SU-DHL-6 (cell line): ENCODE measurements around the gene EN1.

Experiments used
- H2AFZ ChIP-seq: fragments of 200-600 bp; sonication (generic); 2 replicates; pipeline ENCODE4 v1.6.1; 2014; ENCODE audit warnings: low read depth, mild to moderate bottlenecking, moderate library complexity, mixed read lengths, antibody characterized with exemption, low read length; ENCODE audit not compliant: severe bottlenecking
- H3F3A ChIP-seq: fragments of 200-600 bp; shearing (Covaris generic); 2 replicates; pipeline ENCODE4 v1.6.0; 2016; ENCODE audit warnings: antibody characterized with exemption, mild to moderate bottlenecking; ENCODE audit not compliant: insufficient read depth
- H3K27ac ChIP-seq: fragments of 200-600 bp; sonication (generic); 2 replicates; pipeline ENCODE4 v1.5.1; 2016; ENCODE audit warnings: low read depth, mild to moderate bottlenecking, low read length, moderate library complexity, mixed read lengths
- H3K27me3 ChIP-seq: fragments of 200-600 bp; sonication (generic), shearing (Covaris generic); 2 replicates; pipeline ENCODE4 v1.6.0; 2014; ENCODE audit warnings: mild to moderate bottlenecking, low read length
- H3K36me3 ChIP-seq: fragments of 200-600 bp; sonication (generic); 2 replicates; pipeline ENCODE4 v1.6.1; 2014; ENCODE audit warnings: mild to moderate bottlenecking, low read length, mixed read lengths
- H3K4me2 ChIP-seq: fragments of 300-600, 200-600 bp; shearing (Covaris generic), sonication (generic); 2 replicates; pipeline ENCODE4 v1.6.0; 2014; ENCODE audit warnings: low read length, low read depth, mild to moderate bottlenecking; ENCODE audit not compliant: poor library complexity, severe bottlenecking
- H3K4me3 ChIP-seq: fragments of 200-600 bp; sonication (generic); 2 replicates; pipeline ENCODE4 v1.5.1; 2014; ENCODE audit warnings: antibody characterized with exemption, low read length, mild to moderate bottlenecking, mixed read lengths; ENCODE audit not compliant: insufficient read depth, poor library complexity, severe bottlenecking
- H3K79me2 ChIP-seq: fragments of 200-600 bp; sonication (generic); 2 replicates; pipeline ENCODE4 v1.6.1; 2014; ENCODE audit warnings: mild to moderate bottlenecking, low read length, moderate library complexity; ENCODE audit not compliant: insufficient read depth
- H3K9ac ChIP-seq: fragments of 200-600 bp; sonication (generic); 2 replicates; pipeline ENCODE4 v1.7.0; 2014; ENCODE audit warnings: mild to moderate bottlenecking, low read length
- H3K9me2 ChIP-seq: fragments of 200-600 bp; sonication (generic); replicated peaks from 2 replicates; pipeline ENCODE4 v1.6.1; 2014; ENCODE audit warnings: low read length; ENCODE audit not compliant: insufficient read depth
- H3K9me3 ChIP-seq: fragments of 200-600 bp; sonication (generic); 2 replicates; pipeline ENCODE4 v1.6.1; 2014; ENCODE audit warnings: low read length, mixed read lengths; ENCODE audit not compliant: insufficient read depth
- H4K20me1 ChIP-seq: fragments of 200-600 bp; sonication (generic); 2 replicates; pipeline ENCODE4 v1.6.1; 2014; ENCODE audit warnings: low read depth, mild to moderate bottlenecking, antibody characterized with exemption, low read length, moderate library complexity, mixed read lengths
- EZH2phosphoT487 ChIP-seq: fragments of 200-600 bp; sonication (generic), shearing (Covaris generic); conservative IDR thresholded peaks from 2 replicates; pipeline ENCODE4 v1.6.1; 2018; ENCODE audit warnings: mild to moderate bottlenecking, antibody characterized with exemption, low read length, moderate library complexity, mixed read lengths
- TF ChIP-seq, protein P1 (sequence below): fragments of 200-600 bp; sonication (generic); IDR thresholded peaks from one replicate; pipeline ENCODE4 v1.5.1; 2017; ENCODE audit warnings: antibody characterized with exemption, mild to moderate bottlenecking, low read length, moderate library complexity; ENCODE audit not compliant: insufficient read depth, poor library complexity, severe bottlenecking

The EN1 gene

DNA sequence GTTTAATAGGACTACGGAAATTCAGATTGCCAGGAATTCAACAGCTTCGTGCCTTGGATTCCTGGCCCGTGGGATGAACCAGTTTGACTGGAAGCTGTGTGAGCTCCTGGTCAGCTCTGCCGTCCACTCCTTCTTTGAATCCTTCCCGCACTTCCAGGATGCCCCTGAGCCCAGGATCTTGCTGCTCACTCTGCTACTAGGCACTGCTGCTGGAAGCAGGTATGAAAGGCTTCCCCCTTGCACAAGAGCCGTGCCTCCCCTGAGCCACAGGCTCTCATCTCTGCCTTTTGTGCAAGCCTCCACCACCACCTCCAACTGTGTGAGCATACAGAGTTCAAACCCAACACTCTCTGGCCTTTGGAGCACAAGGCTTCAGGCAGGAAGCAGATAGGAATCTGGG is 34.9 kb downstream of the EN1 start:
- Histone ChIP-seq H3K9ac (no peak overlapping the region), H4K20me1 (no peaks in the 10 kb centered on the region), H2AFZ (no peak overlapping the region), H3K4me3 (no peak overlapping the region), H3K27ac (no peak overlapping the region), H3F3A (no peaks in the 10 kb centered on the region), H3K79me2 (no peaks in the 10 kb centered on the region), H3K9me2 (no peaks in the 10 kb centered on the region), H3K36me3 (no peaks in the 10 kb centered on the region), H3K27me3 (no peaks in the 10 kb centered on the region), H3K4me2 (no peak overlapping the region), H3K9me3 (no peaks in the 10 kb centered on the region)
- TF ChIP-seq EZH2phosphoT487, result no peak

DNA sequence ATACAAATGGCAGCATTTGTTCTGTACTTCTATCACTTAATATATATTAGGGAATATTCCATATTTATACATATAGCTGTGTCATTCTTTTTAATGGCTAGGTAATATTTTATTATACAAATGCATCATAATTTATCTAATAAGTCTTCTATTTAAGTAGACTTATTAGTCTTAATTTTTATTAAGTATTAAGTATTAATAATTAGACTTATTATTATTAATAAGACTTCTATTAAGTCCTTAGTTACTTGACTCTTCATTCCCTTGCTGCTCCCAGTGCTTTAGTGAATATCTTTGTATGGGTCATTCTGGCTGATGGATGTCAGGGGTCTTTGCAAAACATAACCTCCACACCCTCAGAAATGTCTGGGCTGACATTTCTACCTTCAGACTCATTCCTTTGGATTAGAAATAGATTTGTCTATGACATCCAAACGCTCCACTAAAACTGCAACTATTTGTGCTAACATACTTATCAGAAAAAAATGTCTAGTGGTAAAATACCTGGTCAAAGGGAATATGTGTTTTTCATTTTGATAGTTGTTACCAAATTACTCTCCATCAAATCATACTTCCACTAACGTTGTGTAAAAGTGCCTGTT is 35.8 kb downstream of the EN1 start:
- Histone ChIP-seq H3K4me3 (no peak overlapping the region), H2AFZ (no peak overlapping the region), H3K27ac (no peak overlapping the region), H3K9ac (no peak overlapping the region), H3K27me3 (no peaks in the 10 kb centered on the region), H3K4me2 (no peak overlapping the region), H3K9me2 (no peaks in the 10 kb centered on the region), H4K20me1 (no peaks in the 10 kb centered on the region), H3K36me3 (no peaks in the 10 kb centered on the region), H3K79me2 (no peaks in the 10 kb centered on the region), H3K9me3 (no peaks in the 10 kb centered on the region), H3F3A (no peaks in the 10 kb centered on the region)
- no peak for TF ChIP-seq EZH2phosphoT487
- TF ChIP-seq, protein P1, sequence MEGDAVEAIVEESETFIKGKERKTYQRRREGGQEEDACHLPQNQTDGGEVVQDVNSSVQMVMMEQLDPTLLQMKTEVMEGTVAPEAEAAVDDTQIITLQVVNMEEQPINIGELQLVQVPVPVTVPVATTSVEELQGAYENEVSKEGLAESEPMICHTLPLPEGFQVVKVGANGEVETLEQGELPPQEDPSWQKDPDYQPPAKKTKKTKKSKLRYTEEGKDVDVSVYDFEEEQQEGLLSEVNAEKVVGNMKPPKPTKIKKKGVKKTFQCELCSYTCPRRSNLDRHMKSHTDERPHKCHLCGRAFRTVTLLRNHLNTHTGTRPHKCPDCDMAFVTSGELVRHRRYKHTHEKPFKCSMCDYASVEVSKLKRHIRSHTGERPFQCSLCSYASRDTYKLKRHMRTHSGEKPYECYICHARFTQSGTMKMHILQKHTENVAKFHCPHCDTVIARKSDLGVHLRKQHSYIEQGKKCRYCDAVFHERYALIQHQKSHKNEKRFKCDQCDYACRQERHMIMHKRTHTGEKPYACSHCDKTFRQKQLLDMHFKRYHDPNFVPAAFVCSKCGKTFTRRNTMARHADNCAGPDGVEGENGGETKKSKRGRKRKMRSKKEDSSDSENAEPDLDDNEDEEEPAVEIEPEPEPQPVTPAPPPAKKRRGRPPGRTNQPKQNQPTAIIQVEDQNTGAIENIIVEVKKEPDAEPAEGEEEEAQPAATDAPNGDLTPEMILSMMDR, result no peak

DNA sequence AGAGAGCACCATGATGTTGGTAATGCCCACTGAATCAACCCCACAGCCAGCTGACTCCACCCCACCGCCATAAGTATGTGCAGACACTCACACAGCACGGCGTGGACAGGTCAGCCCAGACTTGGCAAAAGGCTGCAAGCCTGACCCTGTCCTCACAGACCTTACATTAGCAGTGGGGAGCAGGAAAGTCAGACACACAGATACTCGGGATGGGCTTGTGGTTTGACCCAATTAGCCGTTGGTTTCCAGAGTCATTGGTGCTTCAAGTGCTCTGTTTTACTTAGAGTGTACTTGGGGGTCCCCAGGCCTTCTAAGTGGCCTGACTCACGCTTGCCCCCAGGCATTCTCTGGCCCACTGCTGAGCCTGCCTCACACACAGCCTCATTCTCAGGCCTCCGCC is 36.7 kb downstream of the EN1 start:
- Histone ChIP-seq H3K9me2 (no peaks in the 10 kb centered on the region), H3K9ac (no peak overlapping the region), H3K4me3 (no peak overlapping the region), H3K9me3 (no peaks in the 10 kb centered on the region), H3K27me3 (no peaks in the 10 kb centered on the region), H4K20me1 (no peaks in the 10 kb centered on the region), H3F3A (no peaks in the 10 kb centered on the region), H3K79me2 (no peaks in the 10 kb centered on the region), H2AFZ (no peak overlapping the region), H3K36me3 (no peaks in the 10 kb centered on the region), H3K27ac (no peak overlapping the region), H3K4me2 (no peak overlapping the region)
- TF ChIP-seq, protein P1, result no peak
- TF ChIP-seq EZH2phosphoT487, result no peak

DNA sequence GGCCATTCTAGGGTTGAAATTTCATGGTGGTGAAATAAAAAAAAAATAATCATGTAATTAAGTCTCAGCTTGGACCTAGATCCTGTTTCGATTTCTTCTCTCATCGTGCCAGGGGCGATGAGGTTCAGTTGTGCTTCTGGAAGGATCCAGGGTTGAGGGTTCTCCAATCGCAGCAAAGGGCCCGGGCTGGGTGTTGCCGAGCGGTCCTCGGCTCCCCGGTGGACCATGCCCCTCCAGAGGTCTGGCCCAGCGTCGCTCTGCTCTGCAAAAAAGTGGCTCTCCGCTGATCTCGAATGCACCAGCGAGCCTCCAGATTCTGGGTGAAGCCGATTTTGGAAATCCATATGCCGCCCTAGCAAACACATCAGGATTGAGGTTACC is 39.0 kb downstream of the EN1 start:
- Histone ChIP-seq H3K36me3 (no peaks in the 10 kb centered on the region), H3K9me2 (no peaks in the 10 kb centered on the region), H3K9ac (no peak overlapping the region), H3F3A (no peaks in the 10 kb centered on the region), H3K4me2 (no peak overlapping the region), H4K20me1 (no peaks in the 10 kb centered on the region), H2AFZ (no peak overlapping the region), H3K79me2 (no peaks in the 10 kb centered on the region), H3K4me3 (no peak overlapping the region), H3K27ac (no peak overlapping the region), H3K9me3 (no peaks in the 10 kb centered on the region), H3K27me3 (no peaks in the 10 kb centered on the region)
- TF ChIP-seq EZH2phosphoT487, result no peak
- TF ChIP-seq, protein P1, result no peak
